Prostate gland (tissue), 2 donors: Measurements from ENCODE around the gene MAP4K4. TPM values are rescaled to one million over a fixed set of nuclear protein-coding genes. Genes with fewer than 3 reads are reported as not detected.
A peak's percentile ranks its signal among the peaks of the same experiment; 100 is the strongest.

Source experiments
- DNase-seq: peaks from one replicate; pipeline ENCODE4 v3.0.0-alpha.2; 2019; ENCODE audit warnings: low spot score
- H3K27ac ChIP-seq, 2 donors: fragments of 200-600 bp; sonication (generic); 2 replicates each; pipeline ENCODE4 v1.5.1; 2017 to 2019
- H3K27me3 ChIP-seq: fragments of 200-600 bp; sonication (generic); replicated peaks from 2 replicates; pipeline ENCODE4 v1.5.1; 2019; ENCODE audit not compliant: insufficient read depth
- H3K36me3 ChIP-seq, 2 donors: fragments of 200-600 bp; sonication (generic); 1 replicate in 1 of 2; 2 replicates in 1 of 2; pipeline versions ENCODE4 v1.5.1 to v1.8.1; 2017 to 2019
- H3K4me1 ChIP-seq: fragments of 200-600 bp; sonication (generic); replicated peaks from 2 replicates; pipeline ENCODE4 v1.5.1; 2019
- H3K4me3 ChIP-seq, 2 donors: fragments of 200-600 bp; sonication (generic); 2 replicates each; pipeline ENCODE4 v1.5.1; 2017 to 2019
- H3K9me3 ChIP-seq: fragments of 200-600 bp; sonication (generic); 2 replicates; pipeline ENCODE4 v1.5.1; 2017
- CTCF ChIP-seq, 4 experiments: fragments of 200-600 bp in 2 of 4; fragments of 450-650 bp in 2 of 4; sonication (generic) in 2 of 4; IDR thresholded peaks; 1 replicate in 3 of 4; 2 replicates in 1 of 4; pipeline ENCODE4 v1.5.1; 2016 to 2019; ENCODE audit warnings: antibody characterized with exemption in 4 of 4, mild to moderate bottlenecking in 2 of 4, moderate library complexity in 2 of 4
- POLR2A ChIP-seq: fragments of 450-650 bp; IDR thresholded peaks from one replicate; pipeline ENCODE4 v1.6.1; 2016; ENCODE audit warnings: antibody characterized with exemption, mild to moderate bottlenecking
- POLR2AphosphoS5 ChIP-seq: sonication (generic); formaldehyde crosslinking; IDR thresholded peaks from one replicate; pipeline ENCODE4 v1.6.1; 2017; ENCODE audit warnings: antibody characterized with exemption
- WGBS: methylation state at CpG from one replicate; pipeline ENCODE4 v1.1.5; 2018; 5-methylcytosine and 5-hydroxymethylcytosine counted together
- intact Hi-C: fragments of 100-400 bp; cut with DNase I; formaldehyde crosslinking; loops from one replicate; pipeline ENCODE4 v1.14.2; 2022
- total RNA-seq, 2 donors: library from RNA; depleted of rRNA; stranded (reverse); fragments of >200 nt; gene quantifications; one replicate each; pipeline ENCODE4 v1.1.0, GENCODE V29; 2016

The MAP4K4 gene
- total RNA-seq, 2 donors from 2014 or later: 23.6 to 107 TPM

- DNase-seq: no peak
- H3K27me3 ChIP-seq: no peaks in the 10 kb centered on the region
- no peak overlapping the region for H3K27ac ChIP-seq
- H3K9me3 ChIP-seq: no peaks in the 10 kb centered on the region
- 86% methylated on average over 4 of the region's 4 CpGs for WGBS
- H3K4me3 ChIP-seq: no peak overlapping the region
- H3K36me3 ChIP-seq: no peaks in the 10 kb centered on the region
- TF ChIP-seq CTCF (IDR thresholded peaks at IDR 0.05): no peak
- no peak for TF ChIP-seq POLR2AphosphoS5
- H3K4me1 ChIP-seq: peaks cover 7% of the 10 kb centered on the region
- intact Hi-C loops: no loop called here
Observed at GRCh38 chr2:101833890-101834523, 136.5 kb downstream of the MAP4K4 start.

GRCh38 chr2:101837354-101837753 lies 139.8 kb downstream of the MAP4K4 start:
- H3K27ac ChIP-seq: no peak overlapping the region
- WGBS: 60% methylated on average over 3 of the region's 3 CpGs
- no peaks in the 10 kb centered on the region for H3K27me3 ChIP-seq
- no peak for TF ChIP-seq POLR2AphosphoS5
- no peak for TF ChIP-seq POLR2A
- no peak for TF ChIP-seq CTCF (IDR thresholded peaks at IDR 0.05)
- no peak overlapping the region for H3K4me3 ChIP-seq
- no peak for DNase-seq
- intact Hi-C loops: no loop called here
- no peaks in the 10 kb centered on the region for H3K4me1 ChIP-seq
- H3K9me3 ChIP-seq: no peaks in the 10 kb centered on the region
- no peaks in the 10 kb centered on the region for H3K36me3 ChIP-seq

GRCh38 chr2:101841679-101842327 lies 144.3 kb downstream of the MAP4K4 start:
- intact Hi-C loops: no loop called here
- Histone ChIP-seq H3K36me3 (no peaks in the 10 kb centered on the region), H3K4me3 (no peak overlapping the region), H3K27me3 (no peaks in the 10 kb centered on the region), H3K27ac (no peak overlapping the region), H3K9me3 (no peaks in the 10 kb centered on the region), H3K4me1 (no peaks in the 10 kb centered on the region)
- 74% methylated on average over 5 of the region's 5 CpGs for WGBS
- TF ChIP-seq CTCF (IDR thresholded peaks at IDR 0.05) (no peak), POLR2A (no peak), POLR2AphosphoS5 (no peak)
- no peak for DNase-seq

- Histone ChIP-seq H3K4me3 (no peak overlapping the region), H3K9me3 (no peaks in the 10 kb centered on the region), H3K36me3 (no peaks in the 10 kb centered on the region), H3K27ac (no peak overlapping the region), H3K27me3 (no peaks in the 10 kb centered on the region), H3K4me1 (no peaks in the 10 kb centered on the region)
- 50% methylated on average over 1 of the region's 1 CpG for WGBS
- TF ChIP-seq CTCF (IDR thresholded peaks at IDR 0.05) (no peak), POLR2AphosphoS5 (peak; percentile 8)
- no peak for DNase-seq
- intact Hi-C loops: no loop called here
Observed at GRCh38 chr2:101842471-101842870, 145.0 kb downstream of the MAP4K4 start.

GRCh38 chr2:101843048-101843447 lies 145.5 kb downstream of the MAP4K4 start:
- intact Hi-C loops: no loop called here
- Histone ChIP-seq H3K36me3 (no peaks in the 10 kb centered on the region), H3K4me1 (no peaks in the 10 kb centered on the region), H3K4me3 (no peak overlapping the region), H3K27ac (peak overlapping the region in 1 of 2 donors; percentile 48), H3K9me3 (no peaks in the 10 kb centered on the region), H3K27me3 (no peaks in the 10 kb centered on the region)
- WGBS: 37% methylated on average over 2 of the region's 2 CpGs
- TF ChIP-seq POLR2A: no peak
- no peak for TF ChIP-seq CTCF (IDR thresholded peaks at IDR 0.05)
- TF ChIP-seq POLR2AphosphoS5: no peak
- no peak for DNase-seq
